HepG2 (cell line): ENCODE results near the gene NAP1L4. TPM values are rescaled to one million over a fixed set of nuclear protein-coding genes. Genes with fewer than 3 reads are reported as not detected.

Experiments
- ATAC-seq: fragments of 200-7000 bp; cut with Tn5 transposase; 3 replicates; pipeline ENCODE4 v1.9.1; 2020; ENCODE audit warnings: mild to moderate bottlenecking, moderate library complexity
- BruUV-seq: library from RNA; stranded (reverse); fragments of 400-500 nt; replicated peaks from 2 replicates; lab custom pipeline; 2021; lab: Mats Ljungman, UMichigan
- CTCF ChIA-PET: fragments of 300-600 bp; formaldehyde crosslinking; extraction: SDS; loops from one replicate; lab custom pipeline; 2021; ENCODE audit warnings: low total read pairs, inconsistent platforms, low intra/inter-chr PET ratio; lab: Yijun Ruan, JAX
- POLR2A ChIA-PET: fragments of 350-600 bp; sonication (Branson Sonifier 250); formaldehyde crosslinking; loops from one replicate; lab custom pipeline; 2020; ENCODE audit warnings: antibody characterized with exemption, inconsistent platforms; lab: Yijun Ruan, JAX
- DNase-seq: peaks from one replicate; pipeline ENCODE4 v3.0.0-alpha.2; 2015; ENCODE audit warnings: low spot score
- FAIRE-seq: peaks from 3 replicates; lab custom pipeline; 2011; peaks lifted over from hg19 to GRCh38; lab: Jason Lieb, UNC
- H2AFZ ChIP-seq: one replicate; pipeline ENCODE4 v1.6.1; 2011; ENCODE audit warnings: low read length, inconsistent platforms
- H3K27ac ChIP-seq: fragments of 300-600 bp; 3 replicates; pipeline ENCODE4 v1.8.0; 2011; ENCODE audit warnings: mixed run types, mild to moderate bottlenecking, mixed read lengths, low read length, inconsistent platforms; ENCODE audit not compliant: insufficient read depth; ENCODE audit errors: extremely low read length
- H3K27me3 ChIP-seq, 2 experiments: fragments of 200-600 bp in 1 of 2; 2 replicates in 1 of 2; 3 replicates in 1 of 2; pipeline versions ENCODE4 v1.6.0 to v1.8.0; 2011; ENCODE audit warnings: low read length in 2 of 2, mild to moderate bottlenecking in 2 of 2, moderate library complexity in 2 of 2, inconsistent platforms in 1 of 2; ENCODE audit not compliant: insufficient read depth in 2 of 2, control insufficient read depth in 1 of 2
- H3K36me3 ChIP-seq, 2 experiments: fragments of 200-600 bp in 1 of 2; replicated peaks in 1 of 2; 2 replicates in 1 of 2; 3 replicates in 1 of 2; pipeline versions ENCODE4 v1.5.1 to v1.8.0; 2011; ENCODE audit warnings: low read length in 2 of 2, inconsistent platforms in 1 of 2; ENCODE audit not compliant: insufficient read depth in 2 of 2, control insufficient read depth in 1 of 2
- H3K4me1 ChIP-seq: 2 replicates; pipeline ENCODE4 v1.5.1; 2012; ENCODE audit warnings: low read length, inconsistent platforms; ENCODE audit not compliant: insufficient read depth
- H3K4me2 ChIP-seq: 2 replicates; pipeline ENCODE4 v1.6.0; 2011; ENCODE audit warnings: low read depth, low read length, inconsistent platforms
- H3K4me3 ChIP-seq, 3 experiments: fragments of 200-600 bp in 1 of 3; sonication (generic), shearing (Covaris generic) in 1 of 3; replicated peaks in 1 of 3; 2 replicates each; pipeline ENCODE4 v1.5.1; 2011 to 2016; ENCODE audit warnings: low read length in 3 of 3, inconsistent platforms in 2 of 3, low read depth in 2 of 3, mild to moderate bottlenecking in 2 of 3, control low read depth in 1 of 3, mixed read lengths in 1 of 3; ENCODE audit not compliant: insufficient read depth in 1 of 3
- H3K79me2 ChIP-seq: one replicate; pipeline ENCODE4 v1.6.1; 2011; ENCODE audit warnings: low read length, inconsistent platforms; ENCODE audit not compliant: insufficient read depth
- H3K9ac ChIP-seq: 2 replicates; pipeline ENCODE4 v1.6.0; 2011; ENCODE audit warnings: mild to moderate bottlenecking, low read depth, low read length, inconsistent platforms; ENCODE audit not compliant: insufficient read depth
- H3K9me3 ChIP-seq: 2 replicates; pipeline ENCODE4 v1.5.1; 2012; ENCODE audit warnings: mild to moderate bottlenecking, low read length
- H4K20me1 ChIP-seq: 2 replicates; pipeline ENCODE4 v1.6.0; 2011; ENCODE audit warnings: inconsistent platforms, mild to moderate bottlenecking, low read length, moderate library complexity; ENCODE audit not compliant: insufficient read depth
- CEBPB ChIP-seq: IDR thresholded peaks from 2 replicates; pipeline ENCODE4 v1.6.1; 2011; ENCODE audit warnings: low read depth, low read length, improper control_type of control experiment, borderline replicate concordance
- FOXK2 ChIP-seq: fragments of 450-650 bp; IDR thresholded peaks from 2 replicates; pipeline ENCODE4 v1.6.1; 2016
- GATAD2A ChIP-seq: IDR thresholded peaks from 2 replicates; pipeline ENCODE4 v1.6.1; 2016
- LRRFIP1 ChIP-seq: sonication (generic); formaldehyde crosslinking; conservative IDR thresholded peaks from 2 replicates; pipeline ENCODE4 v1.4.0; 2020; ENCODE audit warnings: missing genetic modification reagents
- NR2F6 ChIP-seq, 2 experiments: IDR thresholded peaks; 2 replicates each; pipeline ENCODE4 v1.6.1; 2016; ENCODE audit warnings: antibody characterized with exemption in 1 of 2, mild to moderate bottlenecking in 1 of 2
- RBM22 ChIP-seq: fragments of 200-400 bp; formaldehyde crosslinking; optimal IDR thresholded peaks from 2 replicates; pipeline ENCODE3; 2017; ENCODE audit warnings: mild to moderate bottlenecking, low read length, moderate library complexity
- SNAI1 ChIP-seq: sonication (generic); formaldehyde crosslinking; IDR thresholded peaks from 2 replicates; pipeline ENCODE4 v1.5.0; 2020; ENCODE audit warnings: mild to moderate bottlenecking, missing genetic modification reagents, borderline replicate concordance
- ZBTB7A ChIP-seq: sonication (generic); formaldehyde crosslinking; IDR thresholded peaks from 2 replicates; pipeline ENCODE4 v1.8.0; 2022; ENCODE audit warnings: mild to moderate bottlenecking, missing genetic modification reagents
- ZIK1 ChIP-seq: sonication (generic); formaldehyde crosslinking; IDR thresholded peaks from 2 replicates; pipeline ENCODE4 v1.5.0; 2020; ENCODE audit warnings: mild to moderate bottlenecking, low read depth, missing genetic modification reagents, borderline replicate concordance
- ZNF251 ChIP-seq: sonication (generic); formaldehyde crosslinking; IDR thresholded peaks from 2 replicates; pipeline ENCODE4 v1.9.0; 2021; ENCODE audit warnings: mild to moderate bottlenecking, missing genetic modification reagents
- ZNF556 ChIP-seq: sonication (generic); formaldehyde crosslinking; IDR thresholded peaks from 2 replicates; pipeline ENCODE4 v1.4.0; 2020; ENCODE audit warnings: mild to moderate bottlenecking, missing genetic modification reagents, borderline replicate concordance
- WGBS: methylation state at CpG from one replicate; pipeline ENCODE4 v1.1.6; 2017; ENCODE audit warnings: low lambda C conversion rate; 5-methylcytosine and 5-hydroxymethylcytosine counted together
- in situ Hi-C: cut with HindIII; loops from 2 replicates; pipeline ENCODE4 v1.10.0; 2017; ENCODE audit warnings: low pct_unique_long_range_greater_than_20kb; ENCODE audit not compliant: extremely low pct_ligation_motif_present
- intact Hi-C: fragments of 100-400 bp; cut with micrococcal nuclease; formaldehyde crosslinking; loops from one replicate; pipeline ENCODE4 v1.10.0; 2022; ENCODE audit not compliant: unreplicated experiment
- polyA plus RNA-seq, 8 experiments: library from polyadenylated mRNA; depleted of rRNA in 3 of 8; stranded (reverse) in 7 of 8; unstranded in 1 of 8; fragments of >200 nt; fragmentation: Illumina TruSeq in 4 of 8; extraction: Trizol in 4 of 8; gene quantifications; 2 replicates each; pipeline versions ENCODE4 v1.2.1 to v1.2.3, GENCODE V29; 2011 to 2016; ENCODE audit warnings: low read depth in 4 of 8, missing spikeins in 1 of 8, mixed read lengths in 1 of 8; ENCODE audit not compliant: insufficient read depth in 1 of 8
- total RNA-seq, 5 experiments: library from RNA; depleted of rRNA; stranded (reverse); fragments of >200 nt; fragmentation: Illumina TruSeq; extraction: Trizol; gene quantifications; 2 replicates each; pipeline ENCODE4 v1.2.3, GENCODE V29; 2016; ENCODE audit warnings: low read depth in 1 of 5

Gene NAP1L4
- total and polyA plus RNA-seq, 2 of the 13 experiments (the other 11 are each of a cell fraction or from before 2014, with no cell fraction given) = 64.0 to 186 TPM

GRCh38 chr11:3022982-3023381, 30.9 kb upstream of the NAP1L4 start:
- Histone ChIP-seq H3K36me3 (peaks cover 18 to 39% of the 10 kb centered on the region in 2 experiments; a peak in 4 of 5 replicates), H3K4me2 (no peak overlapping the region), H3K27me3 (no peaks in the 10 kb centered on the region), H3K9me3 (no peaks in the 10 kb centered on the region), H3K79me2 (no peaks in the 10 kb centered on the region), H2AFZ (no peak overlapping the region), H3K9ac (no peak overlapping the region), H4K20me1 (peaks cover 6% of the 10 kb centered on the region), H3K27ac (no peak overlapping the region), H3K4me1 (peaks cover 22% of the 10 kb centered on the region), H3K4me3 (no peak overlapping the region)
- FAIRE-seq = no peak
- ChIA-PET CTCF (no interaction called here), POLR2A (interaction anchor here (1.2 kb wide), 1 partner anchor 34 kb away, joined by 3 read pairs; the partner anchor contains the start of gene CARS1)
- no peak for TF ChIP-seq ZBTB7A
- TF ChIP-seq LRRFIP1 (CRISPR knock-in tag) = no peak
- in situ Hi-C loops = loop anchor here (5.0 kb wide), 1 partner anchor 46 kb away; no protein-coding TSS in a partner anchor
- intact Hi-C loops = no loop called here
- ATAC-seq = no peak
- DNase-seq = no peak
- BruUV-seq = no TSS peak
- 99% methylated on average over 4 of the region's 4 CpGs for WGBS

- WGBS = 95% methylated on average over 13 of the region's 14 CpGs
- intact Hi-C loops = no loop called here
- CTCF ChIA-PET = no interaction called here
These were observed 30.3 kb upstream of the NAP1L4 start for GRCh38 chr11:3022300-3022967.

More at GRCh38 chr11:3022300-3022967, 30.3 kb upstream of the NAP1L4 start:
- no TSS peak for BruUV-seq
- DNase-seq (no peak), FAIRE-seq (no peak), ATAC-seq (no peak)
- Histone ChIP-seq H4K20me1 (peaks cover 6% of the 10 kb centered on the region), H3K27me3 (no peaks in the 10 kb centered on the region), H3K36me3 (peaks cover 18 to 45% of the 10 kb centered on the region in 2 experiments; a peak in 4 of 5 replicates), H2AFZ (no peak overlapping the region), H3K4me2 (no peak overlapping the region), H3K79me2 (no peaks in the 10 kb centered on the region), H3K4me1 (peaks cover 22% of the 10 kb centered on the region), H3K9ac (no peak overlapping the region), H3K4me3 (no peak overlapping the region), H3K9me3 (no peaks in the 10 kb centered on the region), H3K27ac (no peak overlapping the region)
- no peak for TF ChIP-seq ZNF251 (CRISPR knock-in tag)
- no peak for TF ChIP-seq ZIK1
- peak; percentile 73 for TF ChIP-seq RBM22
- TF ChIP-seq SNAI1 (CRISPR knock-in tag) = no peak
- TF ChIP-seq FOXK2 = no peak
- TF ChIP-seq ZNF556 = no peak
- no peak for TF ChIP-seq NR2F6 (IDR thresholded peaks at IDR 0.05)
- no peak for TF ChIP-seq NR2F6 (CRISPR knock-in tag; IDR thresholded peaks at IDR 0.05)
- peak; percentile 42; the same call in 1 of the 2 replicates for TF ChIP-seq CEBPB
- no peak for TF ChIP-seq GATAD2A (CRISPR knock-in tag)
- POLR2A ChIA-PET = interaction anchor here (1.2 kb wide), 1 partner anchor 35 kb away, joined by 3 read pairs; the partner anchor contains the start of gene CARS1
- in situ Hi-C loops = loop anchor here (5.0 kb wide), 1 partner anchor 45 kb away; no protein-coding TSS in a partner anchor
